GM12891 (cell line): ENCODE results near the gene BTNL3.

Source experiments
- POLR2A ChIP-seq: IDR thresholded peaks from 2 replicates; pipeline ENCODE4 v1.6.1; 2011; ENCODE audit warnings: low read depth, low read length, control low read depth
- POLR2AphosphoS5 ChIP-seq: IDR thresholded peaks from 2 replicates; pipeline ENCODE4 v1.6.1; 2011; ENCODE audit warnings: low read depth, low read length, control low read depth
- SPI1 ChIP-seq: IDR thresholded peaks from 2 replicates; pipeline ENCODE4 v1.6.1; 2011; ENCODE audit warnings: low read depth, low read length, control low read depth
- TAF1 ChIP-seq: IDR thresholded peaks from 2 replicates; pipeline ENCODE4 v1.6.1; 2011; ENCODE audit warnings: low read depth, low read length, control low read depth

DNA sequence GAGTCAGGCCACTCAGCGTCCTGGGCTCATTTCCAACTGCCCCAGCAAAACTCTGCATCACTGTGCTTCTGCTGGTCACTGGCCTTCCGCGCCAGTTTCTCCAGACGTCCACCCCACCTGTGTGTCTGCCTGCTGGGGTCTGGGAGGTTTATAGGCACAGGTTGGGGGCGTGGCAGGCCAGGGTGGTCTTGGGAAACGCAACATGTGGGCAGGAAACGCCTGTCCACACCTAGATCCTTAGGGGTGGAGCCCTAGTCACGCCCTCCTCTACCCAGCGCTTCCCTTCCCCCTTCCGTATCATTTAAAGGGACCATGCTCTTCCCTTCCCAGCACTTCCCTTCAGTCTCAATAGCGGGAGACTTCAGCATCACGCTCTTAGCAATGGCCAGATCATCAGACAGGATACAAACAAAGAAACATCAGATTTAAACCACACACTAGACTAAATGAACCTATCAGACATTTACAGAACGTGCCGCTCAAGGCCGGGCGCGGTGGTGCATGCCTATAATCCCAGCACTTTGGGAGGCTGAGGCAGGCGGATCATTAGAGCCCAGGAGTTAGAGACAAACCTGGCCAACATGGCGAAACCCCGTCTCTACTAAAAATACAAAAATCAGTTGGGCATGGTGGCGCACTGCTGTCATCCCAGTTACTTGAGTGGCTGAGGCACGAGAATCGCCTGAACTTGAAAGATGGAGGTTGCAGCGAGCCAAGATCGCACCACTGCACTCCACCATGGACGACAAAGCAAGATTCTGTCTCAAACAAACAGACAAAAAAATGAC is 39.6 kb downstream of the BTNL3 start:
- TF ChIP-seq POLR2A (no peak), POLR2AphosphoS5 (no peak), SPI1 (no peak), TAF1 (no peak)
